ENCODE measurements around the gene MINK1.

- TF ChIP-seq EP300 (IDR thresholded peaks at IDR 0.05; ENCODE audit: low read depth) (no peak), POLR2A (IDR thresholded peaks at IDR 0.05) (no peak)
Measured at GRCh38 chr17:4887581-4887980, 54.4 kb downstream of the MINK1 start.

Measured in transverse colon (tissue), 1 donor.